Muscle layer of colon (tissue), 2 donors: ENCODE results near the gene STXBP5.

ENCODE experiments used
- H3K27ac ChIP-seq: one replicate; pipeline ENCODE4 v1.7.0; 2013; ENCODE audit warnings: low read depth, mild to moderate bottlenecking, low read length, moderate library complexity
- H3K27me3 ChIP-seq, 2 donors: one replicate each; pipeline ENCODE4 v1.7.0; 2013; ENCODE audit warnings: low read length in 2 of 2, mild to moderate bottlenecking in 2 of 2; ENCODE audit not compliant: insufficient read depth in 2 of 2, control insufficient read depth in 1 of 2
- H3K36me3 ChIP-seq: one replicate; pipeline ENCODE4 v1.7.0; 2013; ENCODE audit warnings: mild to moderate bottlenecking, low read length; ENCODE audit not compliant: insufficient read depth
- H3K4me1 ChIP-seq: one replicate; pipeline ENCODE4 v1.7.0; 2013; ENCODE audit warnings: mild to moderate bottlenecking, low read length; ENCODE audit not compliant: insufficient read depth
- H3K4me3 ChIP-seq, 2 donors: one replicate each; pipeline ENCODE4 v1.7.0; 2013; ENCODE audit warnings: low read length in 2 of 2, low read depth in 1 of 2, mild to moderate bottlenecking in 1 of 2, moderate library complexity in 1 of 2
- H3K9ac ChIP-seq: one replicate; pipeline ENCODE4 v1.7.0; 2013; ENCODE audit warnings: low read length
- H3K9me3 ChIP-seq: one replicate; pipeline ENCODE4 v1.7.0; 2013; ENCODE audit warnings: mild to moderate bottlenecking, low read length
- donor health status: abdominal sarcoma.
- donor health status: Adenocarcinoma of cecum.

The STXBP5 gene

DNA sequence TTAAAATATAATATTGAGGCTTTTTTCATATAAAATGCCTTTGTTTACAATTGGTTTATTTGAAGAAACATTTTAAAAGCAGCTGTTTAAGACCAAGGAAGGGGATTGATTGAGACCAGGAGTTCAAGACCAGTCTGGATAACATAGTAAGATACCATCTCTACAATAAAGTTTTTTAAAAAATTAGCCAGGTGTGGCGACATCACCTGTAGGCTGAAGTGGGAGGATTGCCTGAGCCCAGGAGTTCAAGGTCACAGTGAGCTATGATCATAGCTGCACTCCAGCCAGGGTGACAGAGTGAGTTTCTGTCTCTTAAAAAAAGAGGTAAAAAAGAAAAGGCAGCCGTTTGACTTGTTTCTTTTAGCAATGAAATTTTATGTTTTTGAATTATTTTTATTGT, 117.0 kb downstream of the STXBP5 start:
- Histone ChIP-seq H3K9ac (no peak overlapping the region), H3K4me3 (no peak overlapping the region), H3K4me1 (no peaks in the 10 kb centered on the region), H3K9me3 (no peaks in the 10 kb centered on the region), H3K27me3 (no peaks in the 10 kb centered on the region), H3K27ac (no peak overlapping the region), H3K36me3 (peaks cover 5% of the 10 kb centered on the region)

DNA sequence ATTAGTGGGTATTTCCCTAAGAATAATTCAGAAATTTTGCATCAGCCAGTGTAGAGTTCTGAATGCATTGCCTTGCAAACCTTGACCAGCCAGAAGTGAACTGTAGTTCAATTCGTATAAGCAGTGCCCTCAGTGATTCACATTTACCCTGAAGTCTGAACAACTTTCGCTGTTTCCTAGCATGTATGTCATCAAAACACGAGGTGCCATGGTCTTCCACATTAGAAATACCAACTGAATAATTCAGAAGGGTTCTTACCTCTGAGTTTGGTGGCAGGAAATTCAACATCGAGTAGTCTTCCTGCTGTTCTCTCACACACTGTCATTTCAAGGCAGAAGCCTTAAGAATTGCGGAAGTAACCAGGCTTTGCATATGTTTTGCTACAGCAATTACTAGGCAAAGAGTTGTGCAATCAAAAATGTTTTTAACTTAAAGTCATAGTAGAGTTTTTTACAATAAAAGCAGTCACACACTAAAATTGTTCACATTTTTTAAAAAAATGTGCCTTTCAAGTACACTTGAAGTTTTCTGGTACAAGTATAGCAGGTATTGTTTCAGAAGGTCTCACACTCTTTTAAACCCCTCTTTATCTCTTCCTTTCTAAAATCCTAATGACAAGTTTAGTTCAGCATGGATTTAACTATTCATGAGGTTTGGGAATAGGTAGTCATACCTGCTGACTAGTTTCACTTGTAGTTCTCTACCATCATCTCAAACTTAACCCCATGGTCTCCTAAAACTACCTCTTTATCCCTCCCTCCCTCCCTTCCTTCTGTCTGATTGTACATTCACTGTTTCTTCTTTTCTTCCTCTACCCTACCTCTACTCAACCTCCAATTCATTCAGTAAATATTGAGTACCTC, 118.3 kb downstream of the STXBP5 start:
- H3K4me3 ChIP-seq: no peak overlapping the region
- no peak overlapping the region for H3K27ac ChIP-seq
- no peak overlapping the region for H3K9ac ChIP-seq
- H3K9me3 ChIP-seq: no peaks in the 10 kb centered on the region
- no peaks in the 10 kb centered on the region for H3K4me1 ChIP-seq
- peaks cover 12% of the 10 kb centered on the region for H3K36me3 ChIP-seq
- H3K27me3 ChIP-seq: no peaks in the 10 kb centered on the region

DNA sequence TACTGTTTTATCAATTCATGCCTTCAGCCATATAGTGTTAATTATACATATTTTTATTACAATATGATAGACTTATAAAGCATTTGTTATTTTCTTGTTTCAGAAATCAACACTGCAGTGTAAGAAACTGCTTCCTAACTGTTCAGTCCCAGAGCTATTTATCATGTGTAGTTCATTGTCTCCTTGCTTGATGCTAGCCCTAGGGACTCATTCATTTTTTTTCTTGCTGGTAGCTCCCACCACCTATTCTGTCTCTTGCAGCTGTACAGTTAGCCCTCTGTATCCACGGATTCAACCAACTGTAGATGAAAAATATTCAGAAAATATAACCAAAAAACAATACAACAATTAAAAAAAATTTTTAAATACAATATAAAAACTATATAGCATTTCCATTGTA, 121.3 kb downstream of the STXBP5 start:
- H3K4me3 ChIP-seq: no peak overlapping the region
- H3K9me3 ChIP-seq: no peaks in the 10 kb centered on the region
- H3K36me3 ChIP-seq: peaks cover 17% of the 10 kb centered on the region

DNA sequence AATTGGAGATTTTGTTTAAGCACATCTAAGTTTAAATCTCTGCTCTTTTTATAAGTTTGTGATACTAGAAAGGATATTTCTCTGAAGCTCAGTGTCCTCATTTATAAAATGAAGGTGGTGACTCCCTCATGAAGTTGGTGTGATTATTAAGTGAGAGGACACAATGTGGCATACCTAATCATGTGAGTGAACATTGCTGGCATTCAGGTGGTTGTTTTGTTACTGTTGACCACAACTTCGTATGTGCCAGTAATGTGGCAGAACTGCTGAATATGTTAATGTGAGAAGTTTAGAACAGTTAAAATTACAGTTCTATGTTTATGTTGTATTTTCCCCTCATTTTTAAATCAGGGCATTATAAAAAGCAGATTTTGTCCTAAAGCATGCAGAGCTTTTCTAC, 127.2 kb downstream of the STXBP5 start:
- no peak overlapping the region for H3K27ac ChIP-seq
- H3K9me3 ChIP-seq: no peaks in the 10 kb centered on the region
- no peaks in the 10 kb centered on the region for H3K4me1 ChIP-seq
- no peak overlapping the region for H3K4me3 ChIP-seq
- no peak overlapping the region for H3K9ac ChIP-seq
- H3K36me3 ChIP-seq: peaks cover 18% of the 10 kb centered on the region
- H3K27me3 ChIP-seq: no peaks in the 10 kb centered on the region

More for the DNA sequence above, 121.3 kb downstream of the STXBP5 start:
- Histone ChIP-seq H3K9ac (no peak overlapping the region), H3K27ac (no peak overlapping the region), H3K27me3 (no peaks in the 10 kb centered on the region), H3K4me1 (no peaks in the 10 kb centered on the region)

DNA sequence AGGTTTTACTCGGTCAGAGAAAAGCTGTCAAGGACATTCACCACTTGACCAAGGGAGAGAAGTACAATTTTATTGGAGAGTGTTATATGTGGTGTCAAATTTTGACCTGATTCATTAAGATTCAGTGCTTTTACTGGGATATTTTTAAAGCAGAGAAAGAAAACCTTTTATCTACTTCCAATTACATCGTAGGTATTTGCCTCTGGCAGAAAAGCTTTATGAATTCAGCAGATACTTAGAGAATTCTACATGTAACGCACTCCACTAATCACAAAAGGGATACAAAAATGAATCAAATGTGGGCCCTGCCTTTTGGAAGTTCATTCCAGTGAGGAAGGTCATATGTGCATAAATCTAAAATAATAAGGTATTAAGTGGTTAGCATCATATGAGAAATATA, 133.7 kb downstream of the STXBP5 start:
- no peak overlapping the region for H3K4me3 ChIP-seq
- no peaks in the 10 kb centered on the region for H3K4me1 ChIP-seq
- no peaks in the 10 kb centered on the region for H3K36me3 ChIP-seq
- no peak overlapping the region for H3K9ac ChIP-seq
- H3K9me3 ChIP-seq: no peaks in the 10 kb centered on the region
- no peaks in the 10 kb centered on the region for H3K27me3 ChIP-seq
- no peak overlapping the region for H3K27ac ChIP-seq

DNA sequence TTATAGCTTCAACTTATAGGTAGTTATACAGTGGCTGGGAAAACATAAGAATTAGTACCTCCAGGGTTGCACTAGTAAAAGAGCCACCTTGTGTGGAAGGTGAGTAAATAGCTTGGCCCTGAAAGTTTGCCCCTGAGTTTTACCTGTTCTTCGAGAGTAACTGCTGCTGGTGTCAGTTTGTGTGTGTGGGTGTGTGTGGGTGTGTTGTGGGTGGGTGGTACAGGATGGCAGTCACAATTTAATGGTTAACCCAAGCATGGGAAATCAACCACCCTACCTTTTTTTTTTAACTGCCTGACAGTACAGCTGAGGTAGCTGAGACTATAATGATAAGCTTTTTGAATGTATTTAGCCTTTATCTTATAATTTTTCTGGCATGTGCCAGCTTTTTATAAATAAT, 137.3 kb downstream of the STXBP5 start:
- no peaks in the 10 kb centered on the region for H3K27me3 ChIP-seq
- H3K4me1 ChIP-seq: no peaks in the 10 kb centered on the region
- no peak overlapping the region for H3K27ac ChIP-seq
- H3K9ac ChIP-seq: no peak overlapping the region
- H3K36me3 ChIP-seq: no peaks in the 10 kb centered on the region
- no peak overlapping the region for H3K4me3 ChIP-seq
- H3K9me3 ChIP-seq: no peaks in the 10 kb centered on the region

DNA sequence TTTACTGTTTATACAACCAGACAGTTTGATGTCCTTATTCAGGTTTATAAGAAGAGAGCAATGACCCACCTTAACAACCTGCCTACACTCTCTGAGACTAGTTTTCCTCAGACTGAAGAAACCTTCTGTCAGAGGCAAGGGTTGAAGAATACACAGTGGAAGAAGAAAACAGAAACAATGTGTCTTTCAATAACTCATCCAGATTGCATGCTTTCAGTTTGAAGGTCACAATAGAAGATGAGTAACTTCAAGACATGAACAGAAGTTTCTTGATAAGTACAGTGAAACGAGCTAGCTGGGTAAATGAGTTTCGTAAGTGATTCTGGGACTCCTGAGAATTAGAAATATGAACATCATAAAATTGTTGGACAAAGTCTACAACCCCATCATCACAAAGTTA, 141.7 kb downstream of the STXBP5 start:
- Histone ChIP-seq H3K4me3 (no peak overlapping the region), H3K27ac (no peak overlapping the region), H3K9ac (no peak overlapping the region), H3K27me3 (no peaks in the 10 kb centered on the region), H3K9me3 (no peaks in the 10 kb centered on the region), H3K4me1 (no peaks in the 10 kb centered on the region), H3K36me3 (no peaks in the 10 kb centered on the region)

DNA sequence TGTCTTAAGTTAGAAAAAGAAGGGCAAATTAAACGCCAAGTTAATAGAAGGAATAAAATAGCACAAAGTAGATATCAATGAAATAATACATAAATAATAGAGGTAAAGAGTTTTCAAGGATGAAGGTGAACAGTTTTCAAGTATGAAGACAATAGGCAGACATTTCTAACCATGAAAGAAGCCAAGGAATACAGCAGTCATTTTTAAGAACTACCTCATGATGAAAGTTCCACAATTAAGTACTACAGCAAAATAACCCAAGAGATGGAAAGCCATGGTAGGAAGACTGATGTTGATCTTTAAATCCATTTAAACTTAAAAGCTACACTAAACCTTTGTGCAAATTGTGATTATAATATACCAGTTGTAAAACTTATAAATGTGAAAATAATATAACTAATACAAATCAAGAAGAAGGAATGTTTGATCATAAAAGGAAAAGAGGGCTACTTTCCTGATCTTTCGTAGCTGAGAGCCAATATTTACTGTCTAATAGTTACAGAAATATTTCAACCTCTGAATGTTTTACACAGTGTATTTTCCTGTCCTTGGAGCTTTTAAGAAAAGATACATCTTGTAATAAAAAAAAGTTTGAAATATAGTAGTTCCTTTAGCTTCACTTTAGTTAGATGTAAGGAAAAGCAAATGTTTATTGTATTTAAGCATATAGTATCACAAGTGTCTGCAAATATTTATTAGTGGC, 143.1 kb downstream of the STXBP5 start:
- no peak overlapping the region for H3K27ac ChIP-seq
- H3K4me3 ChIP-seq: no peak overlapping the region
- H3K36me3 ChIP-seq: no peaks in the 10 kb centered on the region
- no peak overlapping the region for H3K9ac ChIP-seq
- no peaks in the 10 kb centered on the region for H3K9me3 ChIP-seq
- no peaks in the 10 kb centered on the region for H3K4me1 ChIP-seq
- no peaks in the 10 kb centered on the region for H3K27me3 ChIP-seq

DNA sequence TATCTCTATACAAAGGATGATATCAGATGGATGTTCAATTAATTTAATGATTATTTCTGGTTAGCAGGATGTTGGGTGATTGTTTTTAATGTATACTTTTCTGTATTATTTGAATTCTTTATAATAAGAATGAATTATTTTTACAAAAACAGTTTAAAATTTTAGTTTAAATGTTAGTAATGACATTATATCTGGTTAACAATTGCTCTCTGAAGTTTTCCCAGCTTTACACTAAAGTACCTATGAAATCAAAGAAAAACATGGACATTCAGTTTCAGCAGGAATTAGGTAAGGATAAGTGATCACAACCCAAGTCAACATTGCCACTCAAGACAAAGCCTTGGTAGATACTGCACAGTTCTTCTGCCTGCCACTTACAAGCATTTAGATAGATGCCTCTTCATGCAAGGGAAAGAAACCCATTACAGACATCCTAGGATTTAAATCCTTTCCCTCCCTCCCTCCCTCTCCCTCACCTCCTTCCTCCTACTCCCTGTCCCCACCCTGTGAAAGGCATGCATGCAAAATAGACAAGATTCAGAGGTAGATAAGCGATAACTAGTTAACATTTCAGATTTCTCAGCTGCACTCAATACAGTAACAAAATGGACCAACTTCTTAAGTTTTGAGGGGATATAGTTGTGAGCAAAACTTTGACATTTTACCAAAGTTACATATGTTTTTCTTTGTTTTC, 143.8 kb downstream of the STXBP5 start:
- H3K36me3 ChIP-seq: no peaks in the 10 kb centered on the region
- H3K4me1 ChIP-seq: no peaks in the 10 kb centered on the region
- no peak overlapping the region for H3K4me3 ChIP-seq
- no peak overlapping the region for H3K27ac ChIP-seq
- H3K27me3 ChIP-seq: no peaks in the 10 kb centered on the region
- no peaks in the 10 kb centered on the region for H3K9me3 ChIP-seq
- H3K9ac ChIP-seq: no peak overlapping the region

DNA sequence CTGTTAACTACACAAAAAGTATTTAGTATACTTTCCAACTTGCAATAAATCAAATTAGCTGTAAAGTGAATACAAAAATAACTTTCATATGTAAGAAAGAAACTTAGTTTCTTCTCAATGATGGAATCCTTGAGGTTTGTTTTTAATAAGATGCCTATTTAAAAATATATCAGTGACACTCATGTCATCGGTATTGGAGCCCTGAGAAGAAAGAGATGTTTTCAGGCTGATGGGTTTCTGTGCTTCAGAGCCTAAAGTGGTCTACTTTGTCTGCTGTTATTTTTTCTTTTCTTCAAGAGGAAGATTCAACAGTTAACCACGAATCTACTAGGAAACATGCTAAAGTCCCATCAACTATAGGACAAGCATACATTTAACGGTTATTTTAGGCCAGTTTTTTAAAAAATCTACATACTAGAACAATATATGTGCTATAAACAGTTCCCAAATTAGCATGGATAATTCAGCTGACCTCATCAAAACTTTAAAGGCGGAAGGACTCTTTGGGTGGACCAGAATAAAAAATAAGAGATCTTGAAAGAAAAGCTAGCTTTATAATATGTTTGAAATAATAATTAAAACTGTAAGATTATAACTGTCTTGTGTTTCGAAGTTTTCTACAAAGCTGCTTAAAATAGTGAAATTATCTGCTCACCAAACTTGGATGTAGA, 157.2 kb downstream of the STXBP5 start:
- peaks cover 16% of the 10 kb centered on the region for H3K36me3 ChIP-seq
- no peak overlapping the region for H3K27ac ChIP-seq

DNA sequence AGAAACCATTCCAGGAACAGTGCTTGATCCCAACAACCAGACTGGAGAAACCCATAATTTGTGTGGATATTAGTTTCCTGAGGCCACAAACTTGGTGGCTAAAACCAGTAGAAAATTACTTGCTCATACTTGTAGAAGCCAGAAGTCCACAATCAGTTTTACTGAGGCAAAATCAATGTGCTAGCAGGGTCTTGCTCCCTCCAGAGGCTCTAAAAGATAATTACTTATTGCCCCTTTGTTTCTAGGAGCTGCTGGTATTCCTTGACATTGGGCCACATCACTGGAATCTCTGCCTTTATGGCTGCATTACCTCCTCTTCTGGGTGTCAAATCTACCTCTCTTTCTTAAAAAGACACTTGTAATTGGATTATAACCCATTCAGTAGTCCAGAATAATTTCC, 162.1 kb downstream of the STXBP5 start:
- Histone ChIP-seq H3K9me3 (no peaks in the 10 kb centered on the region), H3K4me3 (no peak overlapping the region), H3K27me3 (no peaks in the 10 kb centered on the region), H3K36me3 (peaks cover 18% of the 10 kb centered on the region), H3K27ac (no peak overlapping the region), H3K4me1 (no peaks in the 10 kb centered on the region), H3K9ac (no peak overlapping the region)

More for the DNA sequence above, 157.2 kb downstream of the STXBP5 start:
- Histone ChIP-seq H3K4me3 (no peak overlapping the region), H3K9me3 (peaks cover 4% of the 10 kb centered on the region), H3K27me3 (no peaks in the 10 kb centered on the region), H3K4me1 (no peaks in the 10 kb centered on the region), H3K9ac (no peak overlapping the region)
